Suprapubic skin (tissue), 4 donors: ENCODE measurements around the gene TLCD5. TPM values are rescaled to one million over a fixed set of nuclear protein-coding genes. Genes with fewer than 3 reads are reported as not detected.

Source experiments
- DNase-seq, 2 donors: peaks; one replicate each; pipeline ENCODE4 v3.0.0-alpha.2; 2019; ENCODE audit warnings: low spot score in 2 of 2
- H3K27ac ChIP-seq: fragments of 200-600 bp; sonication (generic); one replicate; pipeline ENCODE4 v1.5.1; 2019
- H3K27me3 ChIP-seq: fragments of 200-600 bp; sonication (generic); one replicate; pipeline ENCODE4 v1.5.1; 2019
- H3K36me3 ChIP-seq: fragments of 200-600 bp; sonication (generic); one replicate; pipeline ENCODE4 v1.5.1; 2019
- H3K4me1 ChIP-seq: fragments of 200-600 bp; sonication (generic); one replicate; pipeline ENCODE4 v1.5.1; 2019
- H3K4me3 ChIP-seq: fragments of 200-600 bp; sonication (generic); one replicate; pipeline ENCODE4 v1.5.1; 2019; ENCODE audit warnings: mild to moderate bottlenecking
- H3K9me3 ChIP-seq: fragments of 200-600 bp; sonication (generic); one replicate; pipeline ENCODE4 v1.5.1; 2019
- EP300 ChIP-seq: sonication (generic); formaldehyde crosslinking; IDR thresholded peaks from one replicate; pipeline ENCODE4 v1.6.1; 2017; ENCODE audit warnings: antibody characterized with exemption
- POLR2A ChIP-seq, 2 donors: fragments of 450-650 bp; IDR thresholded peaks; one replicate each; pipeline ENCODE4 v1.6.1; 2017; ENCODE audit warnings: antibody characterized with exemption in 2 of 2, mild to moderate bottlenecking in 2 of 2, moderate library complexity in 2 of 2
- POLR2AphosphoS5 ChIP-seq, 3 donors: sonication (generic); formaldehyde crosslinking; IDR thresholded peaks; one replicate each; pipeline ENCODE4 v1.6.1; 2017; ENCODE audit warnings: antibody characterized with exemption in 3 of 3
- WGBS: methylation state at CpG from one replicate; pipeline ENCODE4 v1.1.5; 2018; 5-methylcytosine and 5-hydroxymethylcytosine counted together
- total RNA-seq, 4 donors: library from RNA; depleted of rRNA; stranded (reverse); fragments of >200 nt; gene quantifications; one replicate each; pipeline ENCODE4 v1.1.0, GENCODE V29; 2016
- TF ChIP-seq, protein P1 (sequence below), 2 donors: fragments of 200-600 bp in 1 of 2; fragments of 450-650 bp in 1 of 2; sonication (generic) in 1 of 2; IDR thresholded peaks; one replicate each; pipeline ENCODE4 v1.5.1; 2016 to 2019; ENCODE audit warnings: antibody characterized with exemption in 2 of 2, mild to moderate bottlenecking in 1 of 2, moderate library complexity in 1 of 2

The TLCD5 gene
- total RNA-seq, 4 donors from 2014 or later, result 0.83 to 2.3 (median 1.5) TPM

DNA sequence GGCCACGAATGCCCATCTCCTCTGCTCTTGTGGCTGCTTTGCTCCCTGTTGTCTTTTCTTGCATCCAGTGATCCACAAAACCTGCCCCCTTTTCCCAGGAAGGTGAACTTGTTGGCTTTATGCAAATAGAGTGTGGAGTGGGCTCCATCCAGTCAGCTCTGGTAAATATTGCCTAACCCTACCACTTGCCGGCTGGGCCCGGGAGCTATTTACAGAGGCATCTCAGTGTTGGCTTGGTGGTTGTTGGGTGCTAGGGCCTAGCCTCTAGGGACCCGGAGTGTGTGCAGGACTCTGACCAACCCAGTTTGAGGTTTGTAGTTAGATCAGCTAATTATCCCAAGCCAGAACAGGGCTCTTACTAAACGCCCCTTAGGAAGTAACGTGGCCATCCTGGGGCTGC is 40.8 kb upstream of the TLCD5 start:
- H3K27me3 ChIP-seq, result no peaks in the 10 kb centered on the region
- no peaks in the 10 kb centered on the region for H3K36me3 ChIP-seq
- no peak overlapping the region for H3K4me3 ChIP-seq
- DNase-seq, result no peak
- H3K4me1 ChIP-seq, result peaks cover 25% of the 10 kb centered on the region
- TF ChIP-seq POLR2AphosphoS5 (IDR thresholded peaks at IDR 0.05), result no peak
- TF ChIP-seq, protein P1, sequence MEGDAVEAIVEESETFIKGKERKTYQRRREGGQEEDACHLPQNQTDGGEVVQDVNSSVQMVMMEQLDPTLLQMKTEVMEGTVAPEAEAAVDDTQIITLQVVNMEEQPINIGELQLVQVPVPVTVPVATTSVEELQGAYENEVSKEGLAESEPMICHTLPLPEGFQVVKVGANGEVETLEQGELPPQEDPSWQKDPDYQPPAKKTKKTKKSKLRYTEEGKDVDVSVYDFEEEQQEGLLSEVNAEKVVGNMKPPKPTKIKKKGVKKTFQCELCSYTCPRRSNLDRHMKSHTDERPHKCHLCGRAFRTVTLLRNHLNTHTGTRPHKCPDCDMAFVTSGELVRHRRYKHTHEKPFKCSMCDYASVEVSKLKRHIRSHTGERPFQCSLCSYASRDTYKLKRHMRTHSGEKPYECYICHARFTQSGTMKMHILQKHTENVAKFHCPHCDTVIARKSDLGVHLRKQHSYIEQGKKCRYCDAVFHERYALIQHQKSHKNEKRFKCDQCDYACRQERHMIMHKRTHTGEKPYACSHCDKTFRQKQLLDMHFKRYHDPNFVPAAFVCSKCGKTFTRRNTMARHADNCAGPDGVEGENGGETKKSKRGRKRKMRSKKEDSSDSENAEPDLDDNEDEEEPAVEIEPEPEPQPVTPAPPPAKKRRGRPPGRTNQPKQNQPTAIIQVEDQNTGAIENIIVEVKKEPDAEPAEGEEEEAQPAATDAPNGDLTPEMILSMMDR (IDR thresholded peaks at IDR 0.05), result no peak
- TF ChIP-seq POLR2A (IDR thresholded peaks at IDR 0.05), result no peak
- TF ChIP-seq EP300, result no peak
- H3K27ac ChIP-seq, result no peak overlapping the region
- WGBS, result 86% methylated on average over 6 of the region's 6 CpGs
- no peaks in the 10 kb centered on the region for H3K9me3 ChIP-seq

DNA sequence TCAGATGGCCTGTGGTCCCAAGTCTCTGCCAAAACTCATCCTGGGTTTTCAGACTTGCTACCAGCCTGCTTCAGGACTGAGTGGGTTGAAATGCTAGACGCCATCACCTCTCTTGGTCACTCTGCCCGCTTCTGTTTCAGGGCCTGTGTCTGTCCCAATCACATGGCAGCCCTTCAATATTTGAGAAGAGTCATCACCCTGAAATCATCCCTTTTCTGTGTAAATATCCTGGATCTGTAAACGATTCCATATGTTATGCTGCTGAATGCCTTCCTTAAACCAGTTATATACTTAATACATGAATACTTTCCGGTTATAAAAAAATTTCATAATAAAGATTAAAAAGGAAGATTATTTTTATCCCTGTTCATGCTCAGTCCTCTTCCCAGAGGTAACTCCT is 39.8 kb upstream of the TLCD5 start:
- no peak for DNase-seq

DNA sequence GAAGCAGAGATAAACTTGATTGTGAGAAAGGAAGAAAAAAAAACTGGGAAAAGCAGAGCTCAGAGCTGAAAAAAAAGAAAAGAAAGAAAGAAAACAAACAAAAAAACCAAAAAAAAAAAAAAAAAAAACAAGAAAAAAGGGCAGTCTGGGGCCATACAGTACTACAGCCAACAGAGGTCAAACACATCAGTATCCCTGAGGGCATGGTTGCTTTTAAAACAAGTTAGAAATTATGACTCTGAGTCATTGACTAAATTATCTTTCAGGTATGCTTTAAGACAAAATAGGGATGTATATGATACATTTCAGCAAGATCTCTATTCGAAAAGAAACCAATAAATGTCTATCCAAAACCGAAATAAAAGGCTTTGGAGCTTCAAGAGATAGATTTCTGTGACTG is 37.1 kb upstream of the TLCD5 start:
- H3K9me3 ChIP-seq, result no peaks in the 10 kb centered on the region
- 69% methylated on average over 2 of the region's 2 CpGs for WGBS
- TF ChIP-seq EP300 (no peak), POLR2AphosphoS5 (IDR thresholded peaks at IDR 0.05) (no peak), POLR2A (IDR thresholded peaks at IDR 0.05) (no peak)
- TF ChIP-seq, protein P1 (IDR thresholded peaks at IDR 0.05), result no peak
- no peak overlapping the region for H3K4me3 ChIP-seq
- no peaks in the 10 kb centered on the region for H3K27me3 ChIP-seq
- no peak overlapping the region for H3K27ac ChIP-seq
- peaks cover 15% of the 10 kb centered on the region for H3K4me1 ChIP-seq
- no peak for DNase-seq
- no peaks in the 10 kb centered on the region for H3K36me3 ChIP-seq

More for the DNA sequence above, 39.8 kb upstream of the TLCD5 start:
- Histone ChIP-seq H3K9me3 (no peaks in the 10 kb centered on the region), H3K4me3 (no peak overlapping the region), H3K27me3 (no peaks in the 10 kb centered on the region), H3K4me1 (peaks cover 18% of the 10 kb centered on the region), H3K36me3 (no peaks in the 10 kb centered on the region), H3K27ac (no peak overlapping the region)
- WGBS, result 68% methylated on average over 4 of the region's 4 CpGs
- TF ChIP-seq POLR2AphosphoS5 (IDR thresholded peaks at IDR 0.05) (no peak), EP300 (no peak), POLR2A (IDR thresholded peaks at IDR 0.05) (no peak)
- TF ChIP-seq, protein P1 (IDR thresholded peaks at IDR 0.05), result no peak

DNA sequence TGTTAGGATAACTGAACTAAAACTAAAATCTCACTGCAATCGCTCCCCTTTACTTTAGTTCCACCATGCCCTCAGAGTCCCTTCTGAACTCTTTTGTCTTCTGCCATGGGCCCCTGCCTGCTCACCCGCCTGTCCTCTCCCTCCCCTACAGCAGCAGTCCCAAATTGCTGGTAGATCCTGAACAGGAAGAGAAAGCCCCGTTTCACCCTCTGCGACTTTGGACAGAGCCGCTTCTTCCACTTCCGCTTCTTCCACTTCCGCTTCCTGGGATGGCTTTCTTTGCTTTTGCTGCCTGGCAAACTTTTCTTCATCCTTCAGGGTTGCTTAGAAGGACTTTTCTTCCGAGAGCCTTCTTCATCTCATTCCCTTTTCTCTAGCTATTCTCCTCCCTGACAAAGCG is 35.7 kb upstream of the TLCD5 start:
- H3K4me1 ChIP-seq, result peaks cover 27% of the 10 kb centered on the region
- H3K9me3 ChIP-seq, result no peaks in the 10 kb centered on the region
- no peak for DNase-seq
- 73% methylated on average over 9 of the region's 9 CpGs for WGBS
- no peak overlapping the region for H3K27ac ChIP-seq
- TF ChIP-seq POLR2AphosphoS5 (IDR thresholded peaks at IDR 0.05), result no peak
- TF ChIP-seq, protein P1 (IDR thresholded peaks at IDR 0.05), result no peak
- no peak for TF ChIP-seq POLR2A (IDR thresholded peaks at IDR 0.05)
- TF ChIP-seq EP300, result no peak
- no peaks in the 10 kb centered on the region for H3K27me3 ChIP-seq
- no peak overlapping the region for H3K4me3 ChIP-seq
- no peaks in the 10 kb centered on the region for H3K36me3 ChIP-seq

DNA sequence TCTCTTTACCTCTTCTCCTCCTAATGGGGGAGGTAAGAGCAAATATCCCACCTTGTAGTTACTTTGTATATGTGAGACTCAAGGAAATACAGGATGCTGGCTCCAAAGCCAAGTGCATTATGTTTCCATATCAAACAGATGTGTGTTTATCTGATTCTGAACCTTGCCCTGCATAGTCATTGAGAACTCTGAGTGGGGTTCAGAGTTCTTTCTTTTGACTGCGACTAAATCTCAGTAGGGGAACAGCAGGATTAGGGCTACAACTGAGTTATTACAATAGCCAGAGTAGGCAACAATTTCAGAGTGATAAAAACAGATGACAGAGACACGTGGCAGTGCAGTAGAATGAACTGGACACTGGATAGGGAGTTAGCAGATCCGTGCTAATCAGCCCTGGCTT is 34.1 kb upstream of the TLCD5 start:
- no peaks in the 10 kb centered on the region for H3K36me3 ChIP-seq
- H3K4me1 ChIP-seq, result peaks cover 38% of the 10 kb centered on the region
- H3K4me3 ChIP-seq, result no peak overlapping the region
- H3K9me3 ChIP-seq, result no peaks in the 10 kb centered on the region
- H3K27ac ChIP-seq, result no peak overlapping the region
- no peak for DNase-seq
- WGBS, result 68% methylated on average over 3 of the region's 3 CpGs
- TF ChIP-seq POLR2A (IDR thresholded peaks at IDR 0.05) (no peak), EP300 (no peak), POLR2AphosphoS5 (IDR thresholded peaks at IDR 0.05) (no peak)
- TF ChIP-seq, protein P1 (IDR thresholded peaks at IDR 0.05), result no peak
- H3K27me3 ChIP-seq, result no peaks in the 10 kb centered on the region
